Activated CD8-positive, alpha-beta T cell treated with anti-CD3 and anti-CD28 coated beads, Interleukin-2, amount 10 ng/mL, durations not matched to agents 7 days and 5 days (primary cell): ENCODE measurements around the gene MRPS34. TPM values are rescaled to one million over a fixed set of nuclear protein-coding genes. Genes with fewer than 3 reads are reported as not detected.

Experiments used
- ATAC-seq: fragments of 150-1000 bp; cut with Tn5 transposase; one replicate; pipeline ENCODE4 v1.10.0; 2021; ENCODE audit warnings: moderate library complexity
- CTCF ChIA-PET: fragments of 350-600 bp; sonication (Branson Sonifier 250); formaldehyde crosslinking; loops from one replicate; lab custom pipeline; 2021; ENCODE audit warnings: antibody characterized with exemption; lab: Charles Lee
- POLR2A ChIA-PET: fragments of 350-600 bp; sonication (Branson Sonifier 250); formaldehyde crosslinking; loops from one replicate; lab custom pipeline; 2021; ENCODE audit warnings: antibody characterized with exemption; lab: Charles Lee
- DNase-seq: peaks from one replicate; pipeline ENCODE4 v3.0.0-alpha.2; 2020
- H3K27ac Mint-ChIP-seq: one replicate; pipeline ENCODE4 v1.8.0; 2021; ENCODE audit warnings: mild to moderate bottlenecking, mixed read lengths
- H3K27me3 Mint-ChIP-seq: one replicate; pipeline ENCODE4 v1.8.0; 2021; ENCODE audit warnings: low read depth, mixed read lengths
- H3K36me3 Mint-ChIP-seq: one replicate; pipeline ENCODE4 v1.8.0; 2021; ENCODE audit warnings: low read depth, mixed read lengths
- H3K4me1 Mint-ChIP-seq: one replicate; pipeline ENCODE4 v1.8.0; 2021; ENCODE audit warnings: low read depth, mixed read lengths
- H3K4me3 Mint-ChIP-seq: one replicate; pipeline ENCODE4 v1.8.0; 2021; ENCODE audit warnings: mild to moderate bottlenecking, mixed read lengths
- H3K9me3 Mint-ChIP-seq: one replicate; pipeline ENCODE4 v1.8.0; 2022; ENCODE audit warnings: mixed read lengths; ENCODE audit not compliant: insufficient read depth
- microRNA-seq: library from miRNA; unstranded; fragments of <30 nt; microRNA quantifications from one replicate; pipeline ENCODE4 v1.2.0, GENCODE V29; 2022
- total RNA-seq, 2 experiments: library from RNA; stranded (reverse); gene quantifications; one replicate each; pipeline ENCODE4 v1.2.3, GENCODE V29; 2021

The MRPS34 gene
- total RNA-seq, 2 experiments from 2014 or later, result 126 to 135 TPM

DNA sequence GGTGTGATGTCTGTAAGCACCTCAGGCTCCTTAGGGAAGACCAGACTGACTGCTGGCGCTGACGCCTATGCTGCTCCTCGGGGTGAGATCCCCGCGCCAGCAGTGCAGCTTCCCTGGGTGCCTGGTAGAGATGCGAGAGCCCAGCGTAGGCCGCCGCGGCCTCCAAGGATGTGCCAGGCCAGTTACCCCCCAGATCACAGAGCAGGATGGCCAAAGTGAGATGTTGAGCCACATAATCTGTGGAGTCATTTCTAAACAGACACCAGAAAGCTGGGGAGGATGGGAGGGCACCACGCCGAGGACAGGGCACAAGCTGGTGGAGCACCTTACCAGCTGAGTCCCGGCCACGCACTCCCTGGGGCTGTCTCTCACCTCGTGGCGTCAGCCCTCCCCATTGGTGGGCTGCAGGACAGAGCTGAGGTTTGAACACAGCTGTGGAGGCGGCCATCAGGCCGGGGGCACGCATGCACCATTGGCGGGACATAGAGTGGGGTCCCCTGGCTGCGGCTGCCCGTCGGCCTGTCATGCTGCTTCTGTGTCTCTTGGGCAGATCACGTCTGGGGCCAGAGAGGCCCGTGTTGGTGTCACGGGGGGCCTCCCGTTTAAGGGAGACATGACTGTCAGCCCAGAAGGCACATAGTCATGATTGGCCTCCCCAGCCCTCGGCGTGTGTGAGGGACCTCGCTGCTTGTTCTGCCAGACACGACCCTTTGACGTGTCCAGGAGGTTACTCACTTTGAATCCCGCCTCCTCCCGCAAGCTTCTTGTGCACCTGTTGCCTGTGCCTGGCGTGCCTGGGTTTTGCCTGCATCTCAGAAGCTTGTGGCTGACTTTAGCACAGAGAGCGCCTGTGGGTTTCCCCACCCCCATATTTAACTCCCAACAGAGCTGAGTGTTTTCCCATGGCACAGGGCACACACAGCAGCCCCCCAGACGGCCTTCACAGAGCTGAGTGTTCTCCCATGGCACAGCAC lies 45.0 kb downstream of the MRPS34 start:
- POLR2A ChIA-PET, result no interaction called here

DNA sequence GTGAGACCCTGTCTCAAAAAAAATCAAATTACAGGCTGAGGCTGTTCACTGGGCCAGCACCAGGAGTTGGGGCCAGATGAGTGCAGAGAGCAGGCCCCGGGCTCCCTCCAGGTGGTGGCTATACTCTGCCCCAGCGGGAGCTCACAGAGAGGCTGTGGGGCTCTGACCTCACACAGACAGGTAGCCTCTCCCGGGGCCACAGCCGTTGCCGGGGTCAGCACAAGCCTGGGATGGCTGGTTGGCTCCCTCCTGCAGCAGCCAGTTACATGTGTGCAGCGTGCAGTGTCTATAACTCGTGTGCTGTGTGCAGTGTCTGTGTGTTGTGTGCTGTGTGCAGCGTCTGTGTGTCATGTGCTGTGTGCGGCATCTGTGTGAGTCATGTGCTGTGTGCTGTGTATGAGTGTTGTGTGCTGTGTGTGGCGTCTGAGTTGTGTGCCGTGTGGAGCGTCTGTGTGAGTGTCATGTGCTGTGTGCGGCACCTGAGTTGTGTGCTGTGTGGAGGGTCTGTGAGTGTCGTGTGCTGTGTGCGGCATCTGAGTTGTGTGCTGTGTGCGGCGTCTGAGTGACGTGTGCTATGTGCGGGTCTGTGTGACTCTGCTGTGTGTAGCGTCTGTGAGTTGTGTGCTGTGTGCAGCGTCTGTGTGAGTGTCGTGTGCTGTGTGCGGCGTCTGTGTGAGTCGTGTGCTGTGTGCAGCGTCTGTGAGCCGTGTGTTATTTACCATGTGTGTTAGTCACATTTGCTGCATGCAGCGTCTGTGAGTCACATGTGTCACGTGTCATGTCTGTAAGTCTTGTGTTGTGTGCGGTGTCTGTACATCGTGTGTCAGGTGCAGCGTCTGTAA lies 46.1 kb downstream of the MRPS34 start:
- no peak overlapping the region for H3K4me3 Mint-ChIP-seq
- peaks cover 12% of the 10 kb centered on the region for H3K36me3 Mint-ChIP-seq
- peaks cover 18% of the 10 kb centered on the region for H3K4me1 Mint-ChIP-seq
- ChIA-PET CTCF (no interaction called here), POLR2A (no interaction called here)
- peak overlapping the region; percentile 3 for H3K27ac Mint-ChIP-seq
- no peak for ATAC-seq
- H3K9me3 Mint-ChIP-seq, result no peaks in the 10 kb centered on the region
- no peaks in the 10 kb centered on the region for H3K27me3 Mint-ChIP-seq
- no peak for DNase-seq

More for the DNA sequence above, 45.0 kb downstream of the MRPS34 start:
- H3K27me3 Mint-ChIP-seq, result no peaks in the 10 kb centered on the region
- CTCF ChIA-PET, result interaction anchor here (0.9 kb wide), 1 partner anchor 22 kb away, joined by 3 read pairs; the partner anchor contains the start of gene MAPK8IP3
- DNase-seq (no peak), ATAC-seq (no peak)
- no peak overlapping the region for H3K4me3 Mint-ChIP-seq
- no peak overlapping the region for H3K27ac Mint-ChIP-seq
- H3K9me3 Mint-ChIP-seq, result no peaks in the 10 kb centered on the region
- peaks cover 17% of the 10 kb centered on the region for H3K36me3 Mint-ChIP-seq
- H3K4me1 Mint-ChIP-seq, result peaks cover 9% of the 10 kb centered on the region

DNA sequence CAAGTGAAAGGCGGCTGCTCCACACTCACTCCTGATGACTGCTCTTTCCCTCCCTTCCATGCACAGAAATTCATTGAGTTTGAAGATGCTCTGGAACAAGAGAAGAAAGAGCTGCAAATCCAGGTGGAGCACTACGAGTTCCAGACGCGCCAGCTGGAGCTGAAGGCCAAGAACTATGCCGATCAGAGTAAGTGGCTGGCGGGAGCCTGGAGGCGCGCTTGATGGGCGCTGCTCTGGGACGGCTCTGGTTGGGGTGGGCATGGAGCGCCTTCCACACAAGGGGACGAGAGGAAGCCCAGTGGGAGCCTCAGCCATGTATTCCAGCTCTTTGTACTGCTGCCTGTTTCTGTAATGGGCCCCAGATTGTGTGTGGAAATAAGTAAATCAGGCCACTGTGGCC lies 48.4 kb downstream of the MRPS34 start:
- ChIA-PET CTCF (interaction anchor here (1.5 to 2.2 kb wide), 2 partner anchors 14 to 361 kb away, joined by 6 to 13 read pairs; no protein-coding TSS in a partner anchor), POLR2A (interaction anchor here (0.6 to 0.9 kb wide), 2 partner anchors 11 to 18 kb away, joined by 3 to 4 read pairs; partner anchors contain the start of gene MAPK8IP3)
- Mint-ChIP-seq H3K4me1 (peaks cover 34% of the 10 kb centered on the region), H3K9me3 (no peaks in the 10 kb centered on the region), H3K27ac (no peak overlapping the region), H3K27me3 (no peaks in the 10 kb centered on the region), H3K4me3 (no peak overlapping the region), H3K36me3 (peaks cover 9% of the 10 kb centered on the region)
- DNase-seq, result no peak
- ATAC-seq, result no peak

DNA sequence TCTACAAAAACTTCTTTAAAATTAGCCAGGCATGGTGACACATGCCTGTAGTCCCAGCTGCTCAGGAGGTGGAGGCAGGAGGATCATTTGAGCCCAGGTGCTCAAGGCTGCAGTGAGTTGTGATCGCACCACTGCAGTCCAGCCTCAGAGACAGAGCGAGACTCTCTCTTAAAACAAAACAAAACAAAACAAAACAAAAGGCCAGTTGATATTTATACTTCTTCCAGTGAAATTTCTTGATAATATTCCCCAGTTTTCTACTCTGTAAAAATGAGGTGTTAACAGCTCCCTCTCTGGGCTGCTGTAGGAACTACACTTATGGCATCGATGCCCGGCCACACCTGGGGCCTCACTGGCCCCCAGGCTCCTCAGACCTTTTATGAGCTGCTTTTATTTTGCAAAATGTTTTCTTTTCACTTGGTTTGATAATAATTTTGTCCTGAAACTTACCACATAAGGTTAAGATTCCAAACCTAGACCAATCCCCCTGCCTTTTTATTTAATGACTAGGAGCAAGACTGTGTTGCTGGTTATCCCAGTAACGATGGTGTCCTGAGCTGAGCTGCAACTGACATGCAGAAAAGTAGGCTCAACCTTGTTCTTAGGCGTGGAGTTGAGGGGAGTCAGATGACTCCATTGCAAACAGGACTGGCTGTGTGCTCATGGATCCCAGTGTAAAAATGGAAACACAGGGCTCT lies 49.3 kb downstream of the MRPS34 start:
- H3K27ac Mint-ChIP-seq, result peak overlapping the region; percentile 48
- H3K36me3 Mint-ChIP-seq, result peaks cover 5% of the 10 kb centered on the region
- H3K9me3 Mint-ChIP-seq, result no peaks in the 10 kb centered on the region
- ATAC-seq, result peak; percentile 43
- peaks cover 43% of the 10 kb centered on the region for H3K4me1 Mint-ChIP-seq
- ChIA-PET POLR2A (interaction anchor here (0.5 to 0.6 kb wide), 2 partner anchors 10 to 190 kb away, joined by 3 read pairs; no protein-coding TSS in a partner anchor), CTCF (interaction anchor here (0.8 to 2.2 kb wide), 12 partner anchors 9 to 360 kb away, joined by 3 to 13 read pairs (median 4); no protein-coding TSS in a partner anchor)
- no peak overlapping the region for H3K4me3 Mint-ChIP-seq
- DNase-seq, result peak; percentile 57
- no peaks in the 10 kb centered on the region for H3K27me3 Mint-ChIP-seq

Small RNA genes within 50 kb of the gene (microRNA-seq; reads per million reads assigned to microRNA genes)
- gene MIR3177, result 6.9 reads per million, percentile 13 among the genes with 10 or more reads in this experiment

Other genes with a start within 250 kb of the MRPS34 start
- 10 to 100 TPM; 35.1 to 35.6 TPM for gene TMEM204, start 239.5 kb downstream of the MRPS34 start, total RNA-seq
- 10 to 100 TPM; 10.3 to 15.4 TPM for gene IFT140, start 161.1 kb downstream of the MRPS34 start, total RNA-seq
- 10 to 100 TPM; 23.9 to 25.2 TPM for gene CRAMP1, start 160.8 kb downstream of the MRPS34 start, total RNA-seq
- gene JPT2, start 94.9 kb downstream of the MRPS34 start, total RNA-seq, result 10 to 100 TPM; 56.1 to 61.7 TPM
- gene MAPK8IP3, start 66.9 kb downstream of the MRPS34 start, total RNA-seq, result 10 to 100 TPM; 75.9 to 82.7 TPM
- gene NME3, start 1.6 kb downstream of the MRPS34 start, total RNA-seq, result 10 to 100 TPM; 41.3 to 41.4 TPM
- 10 to 100 TPM; 31.8 to 32.0 TPM for gene EME2, start 324 bp downstream of the MRPS34 start, total RNA-seq
- gene SPSB3, start 9.4 kb upstream of the MRPS34 start, total RNA-seq, result 10 to 100 TPM; 31.1 to 33.0 TPM
- 10 to 100 TPM; 58.5 to 61.8 TPM for gene NUBP2, start 9.8 kb upstream of the MRPS34 start, total RNA-seq
- gene IGFALS, start 20.6 kb upstream of the MRPS34 start, total RNA-seq, result under 1 TPM in 1 of 2 experiments, not detected in 1; 0.13 TPM
- 10 to 100 TPM; 48.0 to 50.4 TPM for gene HAGH, start 53.7 kb upstream of the MRPS34 start, total RNA-seq
- gene FAHD1, start 54.1 kb upstream of the MRPS34 start, total RNA-seq, result 10 to 100 TPM; 14.5 to 14.6 TPM
- not detected for gene MEIOB, start 99.0 kb upstream of the MRPS34 start, total RNA-seq
- gene HS3ST6, start 145.3 kb upstream of the MRPS34 start, total RNA-seq, result not detected
- gene MSRB1, start 170.1 kb upstream of the MRPS34 start, total RNA-seq, result 10 to 100 TPM; 13.2 to 13.9 TPM
- gene RPL3L, start 181.6 kb upstream of the MRPS34 start, total RNA-seq, result under 1 TPM in 1 of 2 experiments, not detected in 1; 0.53 TPM
- 100 to 1,000 TPM; 141 to 147 TPM for gene NDUFB10, start 186.4 kb upstream of the MRPS34 start, total RNA-seq
- gene RPS2, start 191.7 kb upstream of the MRPS34 start, total RNA-seq, result 1,000 to 10,000 TPM; 2,821 to 2,910 TPM
- not detected for gene RNF151, start 193.7 kb upstream of the MRPS34 start, total RNA-seq
- gene TBL3, start 198.9 kb upstream of the MRPS34 start, total RNA-seq, result 10 to 100 TPM; 37.6 to 37.9 TPM
- not detected for gene NOXO1, start 208.3 kb upstream of the MRPS34 start, total RNA-seq
- 10 to 100 TPM; 27.2 to 30.5 TPM for gene GFER, start 211.1 kb upstream of the MRPS34 start, total RNA-seq
- 1 to 10 TPM; 2.6 to 3.4 TPM for gene SYNGR3, start 216.8 kb upstream of the MRPS34 start, total RNA-seq
- gene ZNF598, start 236.7 kb upstream of the MRPS34 start, total RNA-seq, result 10 to 100 TPM; 75.1 to 75.9 TPM
- under 1 TPM in 1 of 2 experiments, not detected in 1; 0.73 TPM for gene NPW, start 246.7 kb upstream of the MRPS34 start, total RNA-seq